HCT116 (cell line): Measurements from ENCODE around the gene KIAA1549. TPM values are rescaled to one million over a fixed set of nuclear protein-coding genes. Genes with fewer than 3 reads are reported as not detected.

Source experiments
- ATAC-seq: fragments of 200-7000 bp; cut with Tn5 transposase; 2 replicates; pipeline ENCODE4 v1.9.1; 2020; ENCODE audit warnings: mild to moderate bottlenecking, moderate library complexity
- BruUV-seq: library from RNA; stranded (reverse); fragments of 400-500 nt; replicated peaks from 2 replicates; lab custom pipeline; 2021; lab: Mats Ljungman, UMichigan
- CTCF ChIA-PET: fragments of 300-600 bp; sonication (Branson Sonifier 250); formaldehyde crosslinking; loops from one replicate; lab custom pipeline; 2021; ENCODE audit warnings: antibody characterized with exemption; lab: Charles Lee
- POLR2A ChIA-PET: fragments of 300-600, 350-600 bp; sonication (Branson Sonifier 250); formaldehyde crosslinking; loops from one replicate; lab custom pipeline; 2021; ENCODE audit warnings: antibody characterized with exemption; lab: Charles Lee
- RAD21 ChIA-PET, 2 experiments: fragments of 300-600 bp; sonication (Branson Sonifier 250); formaldehyde crosslinking; loops; one replicate each; lab custom pipeline; 2023; ENCODE audit warnings: low total read pairs in 2 of 2; ENCODE audit not compliant: uncharacterized antibody in 2 of 2, unreplicated experiment in 2 of 2, low non-redundant PET in 1 of 2; lab: Charles Lee
- DNase-seq: peaks from one replicate; pipeline ENCODE4 v3.0.0-alpha.2; 2010; ENCODE audit warnings: low read depth, low spot score
- H2AFZ ChIP-seq: fragments of 200-600 bp; shearing (Covaris generic), sonication (generic); 2 replicates; pipeline ENCODE4 v1.6.1; 2017; ENCODE audit warnings: low read depth, mixed run types, mixed read lengths, antibody characterized with exemption, low read length; ENCODE audit not compliant: poor library complexity, severe bottlenecking
- H3K27ac ChIP-seq: 2 replicates; pipeline ENCODE4 v1.5.1; 2012; ENCODE audit warnings: low read depth, low read length
- H3K27me3 ChIP-seq: fragments of 200-600 bp; sonication (generic); 2 replicates; pipeline ENCODE4 v1.6.1; 2016; ENCODE audit warnings: mixed run types, low read length, mixed read lengths; ENCODE audit not compliant: insufficient read depth
- H3K36me3 ChIP-seq, 2 experiments: fragments of 200-500 bp in 1 of 2; fragments of 200-600 bp in 1 of 2; sonication (Bioruptor generic) in 1 of 2; sonication (generic) in 1 of 2; 2 replicates each; pipeline versions ENCODE4 v1.5.1 to v1.6.1; 2014 to 2016; ENCODE audit warnings: low read length in 2 of 2, inconsistent platforms in 1 of 2, mixed read lengths in 1 of 2, mixed run types in 1 of 2; ENCODE audit not compliant: insufficient read depth in 2 of 2, control insufficient read depth in 1 of 2
- H3K4me1 ChIP-seq, 2 experiments: fragments of 200-600 bp in 1 of 2; sonication (generic) in 1 of 2; 2 replicates each; pipeline versions ENCODE4 v1.5.1 to v1.6.1; 2012 to 2017; ENCODE audit warnings: low read length in 2 of 2, inconsistent platforms in 1 of 2, mild to moderate bottlenecking in 1 of 2, mixed read lengths in 1 of 2, mixed run types in 1 of 2, moderate library complexity in 1 of 2; ENCODE audit not compliant: insufficient read depth in 2 of 2, control insufficient read depth in 1 of 2
- H3K4me2 ChIP-seq: fragments of 200-600 bp; sonication (generic); 2 replicates; pipeline ENCODE4 v1.6.1; 2017; ENCODE audit warnings: mixed run types, low read length, mixed read lengths
- H3K4me3 ChIP-seq, 2 experiments: fragments of 200-600 bp in 1 of 2; sonication (generic) in 1 of 2; replicated peaks in 1 of 2; 2 replicates each; pipeline ENCODE4 v1.5.1; 2011 to 2016; ENCODE audit warnings: low read length in 2 of 2, control low read depth in 1 of 2, low read depth in 1 of 2, mild to moderate bottlenecking in 1 of 2, mixed read lengths in 1 of 2, mixed run types in 1 of 2
- H3K79me2 ChIP-seq: fragments of 200-600 bp; sonication (generic); 2 replicates; pipeline ENCODE4 v1.6.1; 2017; ENCODE audit warnings: mild to moderate bottlenecking, mixed run types, low read length, moderate library complexity, mixed read lengths; ENCODE audit not compliant: insufficient read depth
- H3K9ac ChIP-seq: fragments of 200-600 bp; sonication (generic); 2 replicates; pipeline ENCODE4 v1.6.1; 2016; ENCODE audit warnings: low read length, mixed read lengths
- H3K9me2 ChIP-seq: fragments of 200-600 bp; sonication (generic), shearing (Covaris generic); 2 replicates; pipeline ENCODE4 v1.6.1; 2017; ENCODE audit warnings: mixed run types, mild to moderate bottlenecking, moderate library complexity; ENCODE audit not compliant: insufficient read depth
- H3K9me3 ChIP-seq, 2 experiments: fragments of 200-500 bp in 1 of 2; fragments of 200-600 bp in 1 of 2; sonication (Bioruptor generic) in 1 of 2; sonication (generic) in 1 of 2; 2 replicates each; pipeline ENCODE4 v1.6.1; 2014 to 2017; ENCODE audit warnings: low read length in 2 of 2, mixed read lengths in 2 of 2, inconsistent platforms in 1 of 2, low read depth in 1 of 2, mild to moderate bottlenecking in 1 of 2, mixed run types in 1 of 2, moderate library complexity in 1 of 2; ENCODE audit not compliant: control insufficient read depth in 1 of 2, insufficient read depth in 1 of 2
- H4K20me1 ChIP-seq: fragments of 200-600 bp; sonication (generic), shearing (Covaris generic); 2 replicates; pipeline ENCODE4 v1.6.1; 2017; ENCODE audit warnings: mixed run types, mild to moderate bottlenecking, moderate library complexity; ENCODE audit not compliant: insufficient read depth
- ATF3 ChIP-seq: IDR thresholded peaks from 2 replicates; pipeline ENCODE4 v1.6.1; 2012
- CBX3 ChIP-seq: IDR thresholded peaks from 2 replicates; pipeline ENCODE4 v1.6.1; 2012; ENCODE audit warnings: low read depth
- EGR1 ChIP-seq: IDR thresholded peaks from 2 replicates; pipeline ENCODE4 v1.6.1; 2012; ENCODE audit warnings: low read depth
- EZH2 ChIP-seq: fragments of 200-600 bp; sonication (generic); IDR thresholded peaks from 2 replicates; pipeline ENCODE4 v1.6.1; 2017; ENCODE audit warnings: antibody characterized with exemption, mixed run types
- EZH2phosphoT487 ChIP-seq: fragments of 200-600 bp; IDR thresholded peaks from 2 replicates; pipeline ENCODE4 v1.6.1; 2018; ENCODE audit warnings: antibody characterized with exemption, borderline replicate concordance
- JUND ChIP-seq: IDR thresholded peaks from 2 replicates; pipeline ENCODE4 v1.6.1; 2012
- POLR2A ChIP-seq: IDR thresholded peaks from 2 replicates; pipeline ENCODE4 v1.7.0; 2011; ENCODE audit warnings: borderline replicate concordance; ENCODE audit not compliant: insufficient read depth, insufficient read length; ENCODE audit errors: extremely low read depth
- POLR2AphosphoS5 ChIP-seq: IDR thresholded peaks from 2 replicates; pipeline ENCODE4 v1.6.1; 2011; ENCODE audit warnings: mild to moderate bottlenecking, low read depth, low read length, moderate library complexity
- SIN3A ChIP-seq: IDR thresholded peaks from 2 replicates; pipeline ENCODE4 v1.6.1; 2012; ENCODE audit warnings: low read depth
- SP1 ChIP-seq: IDR thresholded peaks from 2 replicates; pipeline ENCODE4 v1.6.1; 2012; ENCODE audit warnings: low read depth
- SRF ChIP-seq: IDR thresholded peaks from 2 replicates; pipeline ENCODE4 v1.6.1; 2012; ENCODE audit warnings: low read depth
- YY1 ChIP-seq: IDR thresholded peaks from 2 replicates; pipeline ENCODE4 v1.6.1; 2011; ENCODE audit warnings: low read length, low read depth, moderate library complexity, mild to moderate bottlenecking; ENCODE audit not compliant: insufficient replicate concordance; ENCODE audit errors: extremely low read depth
- ZFX ChIP-seq: fragments of 450-650 bp; IDR thresholded peaks from 2 replicates; pipeline ENCODE4 v1.6.1; 2017
- ZNF274 ChIP-seq: fragments of 200-500 bp; sonication (Bioruptor generic); IDR thresholded peaks from 2 replicates; pipeline ENCODE4 v1.6.1; 2014; ENCODE audit warnings: mild to moderate bottlenecking, low read depth, low read length, inconsistent platforms
- intact Hi-C: fragments of 100-400 bp; cut with micrococcal nuclease; formaldehyde crosslinking; loops from 2 replicates; pipeline ENCODE4 v1.10.0; 2022
- total RNA-seq: library from RNA; stranded (reverse); gene quantifications from one replicate; pipeline ENCODE4 v1.2.1, GENCODE V29; 2021; ENCODE audit not compliant: unreplicated experiment
- TF ChIP-seq, protein P1 (sequence below), 3 experiments: fragments of 200-600 bp in 1 of 3; sonication (generic) in 1 of 3; IDR thresholded peaks in 2 of 3; conservative IDR thresholded peaks in 1 of 3; 2 replicates each; pipeline ENCODE4 v1.5.1; 2012 to 2017; ENCODE audit warnings: low read depth in 2 of 3, low read length in 2 of 3, antibody characterized with exemption in 1 of 3, borderline replicate concordance in 1 of 3, control low read depth in 1 of 3, mild to moderate bottlenecking in 1 of 3, mixed read lengths in 1 of 3, mixed run types in 1 of 3, moderate library complexity in 1 of 3; ENCODE audit not compliant: insufficient read depth in 1 of 3

KIAA1549 gene
- total RNA-seq, 1 experiment from 2014 or later: 3.9 TPM

DNA sequence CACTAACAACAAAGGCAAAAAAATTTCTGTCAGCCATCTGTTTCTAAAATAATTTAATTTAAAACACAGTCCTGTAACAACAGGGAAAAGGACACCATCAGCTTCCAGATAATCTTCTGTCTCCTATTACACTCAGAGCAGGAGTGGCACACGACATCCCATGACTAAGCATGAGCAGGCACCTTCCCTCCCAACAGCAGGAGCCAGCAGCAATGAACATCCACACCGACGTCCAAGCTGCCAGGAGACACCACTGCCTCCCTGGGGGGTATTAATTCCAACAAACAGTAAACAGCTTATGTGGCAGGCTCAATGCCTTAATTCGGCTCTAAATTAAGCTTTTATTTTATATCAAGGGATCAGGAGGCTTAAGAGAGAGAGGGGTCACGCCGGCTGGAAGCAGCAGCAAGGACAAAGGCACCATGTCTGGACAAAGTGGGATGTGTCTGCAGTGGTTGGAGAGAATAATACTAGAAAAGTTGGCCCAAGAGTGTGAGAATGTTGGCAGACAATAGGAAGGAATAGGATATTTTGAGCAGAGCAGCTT is 45.7 kb downstream of the KIAA1549 start (continued):
- peak; percentile 58 for TF ChIP-seq SP1
- TF ChIP-seq, all 23 proteins: peak for 10

- H3K4me3 ChIP-seq: peak overlapping the region in 1 of 2 experiments; percentile 11; a peak in 1 of 4 replicates
Observed at GRCh38 chr7:138934861-138935260, 46.3 kb downstream of the KIAA1549 start.

DNA sequence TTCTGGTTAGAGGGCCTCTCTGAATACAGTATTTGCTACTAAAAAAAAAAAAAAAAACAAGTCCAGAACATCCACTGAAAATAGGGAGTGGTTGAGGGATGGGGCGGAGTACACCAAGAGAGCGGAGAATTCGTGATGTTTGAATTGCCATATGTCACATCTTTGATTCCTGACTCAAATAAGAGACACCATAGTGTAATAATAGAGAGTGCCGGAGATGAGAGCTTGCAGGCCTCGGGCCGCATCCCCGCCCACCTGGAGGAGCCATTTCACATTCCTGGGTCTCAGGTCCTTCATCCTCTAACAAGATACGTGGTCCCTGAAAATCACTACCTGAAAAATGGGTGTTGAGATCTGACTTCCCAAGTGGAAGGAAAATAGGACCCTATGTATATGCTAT is 46.8 kb downstream of the KIAA1549 start:
- Histone ChIP-seq H3K9me2 (no peaks in the 10 kb centered on the region), H3K27me3 (no peaks in the 10 kb centered on the region), H3K79me2 (no peaks in the 10 kb centered on the region), H2AFZ (no peak overlapping the region), H3K36me3 (no peaks in the 10 kb centered on the region), H3K9me3 (no peaks in the 10 kb centered on the region), H3K9ac (no peak overlapping the region), H3K4me3 (no peak overlapping the region), H4K20me1 (no peaks in the 10 kb centered on the region), H3K4me2 (peak overlapping the region; percentile 58), H3K27ac (no peak overlapping the region), H3K4me1 (peaks cover 12 to 22% of the 10 kb centered on the region in 2 experiments)
- ChIA-PET CTCF (no interaction called here), POLR2A (no interaction called here), RAD21 (no interaction called here)
- intact Hi-C loops: no loop called here
- no peak for DNase-seq
- TF ChIP-seq ZNF274 (no peak), CBX3 (no peak), SRF (no peak), EGR1 (no peak), JUND (no peak), ZFX (no peak), EZH2 (no peak), YY1 (no peak), EZH2phosphoT487 (no peak), SP1 (no peak)
- TF ChIP-seq, protein P1, sequence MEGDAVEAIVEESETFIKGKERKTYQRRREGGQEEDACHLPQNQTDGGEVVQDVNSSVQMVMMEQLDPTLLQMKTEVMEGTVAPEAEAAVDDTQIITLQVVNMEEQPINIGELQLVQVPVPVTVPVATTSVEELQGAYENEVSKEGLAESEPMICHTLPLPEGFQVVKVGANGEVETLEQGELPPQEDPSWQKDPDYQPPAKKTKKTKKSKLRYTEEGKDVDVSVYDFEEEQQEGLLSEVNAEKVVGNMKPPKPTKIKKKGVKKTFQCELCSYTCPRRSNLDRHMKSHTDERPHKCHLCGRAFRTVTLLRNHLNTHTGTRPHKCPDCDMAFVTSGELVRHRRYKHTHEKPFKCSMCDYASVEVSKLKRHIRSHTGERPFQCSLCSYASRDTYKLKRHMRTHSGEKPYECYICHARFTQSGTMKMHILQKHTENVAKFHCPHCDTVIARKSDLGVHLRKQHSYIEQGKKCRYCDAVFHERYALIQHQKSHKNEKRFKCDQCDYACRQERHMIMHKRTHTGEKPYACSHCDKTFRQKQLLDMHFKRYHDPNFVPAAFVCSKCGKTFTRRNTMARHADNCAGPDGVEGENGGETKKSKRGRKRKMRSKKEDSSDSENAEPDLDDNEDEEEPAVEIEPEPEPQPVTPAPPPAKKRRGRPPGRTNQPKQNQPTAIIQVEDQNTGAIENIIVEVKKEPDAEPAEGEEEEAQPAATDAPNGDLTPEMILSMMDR (IDR thresholded peaks at IDR 0.05 in 2 of 3, conservative IDR thresholded peaks at IDR 0.05 in 1 of 3; ENCODE audit: borderline replicate concordance in 1 of 3, insufficient read depth in 1 of 3, low read depth in 2 of 3, low read length in 2 of 3): no peak
- BruUV-seq: no TSS peak
- no peak for ATAC-seq

More at GRCh38 chr7:138934861-138935260, 46.3 kb downstream of the KIAA1549 start:
- ChIA-PET CTCF (no interaction called here), RAD21 (no interaction called here), POLR2A (no interaction called here)
- Histone ChIP-seq H3K27ac (no peak overlapping the region), H3K36me3 (no peaks in the 10 kb centered on the region), H2AFZ (no peak overlapping the region), H3K4me1 (peaks cover 12 to 22% of the 10 kb centered on the region in 2 experiments), H3K9ac (peak overlapping the region; percentile 34), H3K27me3 (no peaks in the 10 kb centered on the region), H4K20me1 (no peaks in the 10 kb centered on the region), H3K9me2 (no peaks in the 10 kb centered on the region), H3K9me3 (no peaks in the 10 kb centered on the region), H3K79me2 (no peaks in the 10 kb centered on the region), H3K4me2 (peak overlapping the region; percentile 58)
- ATAC-seq (no peak), DNase-seq (no peak)
- no peak for TF ChIP-seq ATF3
- no peak for TF ChIP-seq POLR2AphosphoS5
- TF ChIP-seq SP1: no peak
- TF ChIP-seq JUND: no peak
- no peak for TF ChIP-seq POLR2A
- no peak for TF ChIP-seq SIN3A
- BruUV-seq: no TSS peak
- intact Hi-C loops: no loop called here
